OCI-LY7 (cell line): ENCODE measurements around the gene ATP1B1. TPM values are rescaled to one million over a fixed set of nuclear protein-coding genes. Genes with fewer than 3 reads are reported as not detected.

ENCODE experiments used
- BruUV-seq: library from RNA; stranded (reverse); fragments of 400-500 nt; replicated peaks from 2 replicates; lab custom pipeline; 2021; lab: Mats Ljungman, UMichigan
- CTCF ChIA-PET: fragments of 300-600 bp; sonication (Branson Sonifier 250); formaldehyde crosslinking; loops from one replicate; lab custom pipeline; 2022; ENCODE audit warnings: antibody characterized with exemption; ENCODE audit not compliant: unreplicated experiment; lab: Charles Lee
- POLR2A ChIA-PET: fragments of 300-600 bp; sonication (Branson Sonifier 250); formaldehyde crosslinking; loops from one replicate; lab custom pipeline; 2022; ENCODE audit warnings: antibody characterized with exemption; lab: Charles Lee
- DNase-seq: peaks from one replicate; pipeline ENCODE4 v3.0.0-alpha.2; 2015; ENCODE audit warnings: low spot score
- H2AFZ ChIP-seq: fragments of 200-600 bp; sonication (generic), shearing (Covaris generic); 2 replicates; pipeline ENCODE4 v1.6.1; 2014; ENCODE audit warnings: mild to moderate bottlenecking, antibody characterized with exemption, low read length, moderate library complexity
- H3K27ac ChIP-seq: fragments of 200-600 bp; sonication (generic); 2 replicates; pipeline ENCODE4 v1.5.1; 2014; ENCODE audit warnings: mixed run types, low read depth, mild to moderate bottlenecking, moderate library complexity, low read length, inconsistent platforms; ENCODE audit not compliant: poor library complexity, severe bottlenecking
- H3K36me3 ChIP-seq: fragments of 200-600 bp; sonication (generic); 2 replicates; pipeline ENCODE4 v1.6.1; 2014; ENCODE audit warnings: mild to moderate bottlenecking, antibody characterized with exemption, low read length, moderate library complexity, mixed read lengths; ENCODE audit not compliant: insufficient read depth
- H3K4me1 ChIP-seq: fragments of 200-600 bp; sonication (generic); 2 replicates; pipeline ENCODE4 v1.5.1; 2014; ENCODE audit warnings: mild to moderate bottlenecking, low read length; ENCODE audit not compliant: insufficient read depth, poor library complexity, severe bottlenecking
- H3K4me2 ChIP-seq: fragments of 200-600 bp; sonication (generic); 2 replicates; pipeline ENCODE4 v1.6.1; 2014; ENCODE audit warnings: mild to moderate bottlenecking, low read length
- H3K4me3 ChIP-seq: fragments of 200-600 bp; sonication (generic); 2 replicates; pipeline ENCODE4 v1.5.1; 2014; ENCODE audit warnings: mild to moderate bottlenecking, low read depth, low read length; ENCODE audit not compliant: poor library complexity, severe bottlenecking
- H3K79me2 ChIP-seq: fragments of 200-600 bp; sonication (generic); 2 replicates; pipeline ENCODE4 v1.6.1; 2016; ENCODE audit warnings: low read depth, mild to moderate bottlenecking, low read length, moderate library complexity, mixed read lengths; ENCODE audit not compliant: insufficient read depth
- H3K9me2 ChIP-seq: fragments of 200-600 bp; sonication (generic); 2 replicates; pipeline ENCODE4 v1.6.1; 2016; ENCODE audit warnings: mild to moderate bottlenecking, low read length, mixed read lengths; ENCODE audit not compliant: insufficient read depth
- H3K9me3 ChIP-seq: fragments of 200-600 bp; sonication (generic); 2 replicates; pipeline ENCODE4 v1.6.1; 2014; ENCODE audit warnings: mild to moderate bottlenecking, mixed run types, low read length, mixed read lengths
- H4K20me1 ChIP-seq: fragments of 200-600 bp; sonication (generic); 2 replicates; pipeline ENCODE4 v1.6.1; 2014; ENCODE audit warnings: mild to moderate bottlenecking, antibody characterized with exemption, low read length, moderate library complexity, mixed read lengths; ENCODE audit not compliant: insufficient read depth
- EZH2phosphoT487 ChIP-seq: fragments of 200-600 bp; sonication (generic); IDR thresholded peaks from 2 replicates; pipeline ENCODE4 v1.6.1; 2018; ENCODE audit warnings: low read depth, borderline replicate concordance, mild to moderate bottlenecking, mixed run types, antibody characterized with exemption, low read length, moderate library complexity, mixed read lengths
- intact Hi-C: fragments of 100-400 bp; cut with micrococcal nuclease; formaldehyde crosslinking; loops from one replicate; pipeline ENCODE4 v1.10.0; 2022; ENCODE audit not compliant: unreplicated experiment
- total RNA-seq, 2 experiments: library from RNA; depleted of rRNA in 1 of 2; stranded (reverse); fragments of >200 nt in 1 of 2; shearing (Covaris generic) in 1 of 2; gene quantifications; 2 replicates each; pipeline ENCODE4 v1.2.3, GENCODE V29; 2014 to 2022
- TF ChIP-seq, protein P1 (sequence below): fragments of 200-600 bp; sonication (generic); conservative IDR thresholded peaks from 2 replicates; pipeline ENCODE4 v1.5.1; 2014; ENCODE audit warnings: mild to moderate bottlenecking, antibody characterized with exemption, low read length, moderate library complexity, mixed read lengths

The ATP1B1 gene
- total RNA-seq, 2 experiments from 2014 or later: 17.5 to 22.5 TPM

DNA sequence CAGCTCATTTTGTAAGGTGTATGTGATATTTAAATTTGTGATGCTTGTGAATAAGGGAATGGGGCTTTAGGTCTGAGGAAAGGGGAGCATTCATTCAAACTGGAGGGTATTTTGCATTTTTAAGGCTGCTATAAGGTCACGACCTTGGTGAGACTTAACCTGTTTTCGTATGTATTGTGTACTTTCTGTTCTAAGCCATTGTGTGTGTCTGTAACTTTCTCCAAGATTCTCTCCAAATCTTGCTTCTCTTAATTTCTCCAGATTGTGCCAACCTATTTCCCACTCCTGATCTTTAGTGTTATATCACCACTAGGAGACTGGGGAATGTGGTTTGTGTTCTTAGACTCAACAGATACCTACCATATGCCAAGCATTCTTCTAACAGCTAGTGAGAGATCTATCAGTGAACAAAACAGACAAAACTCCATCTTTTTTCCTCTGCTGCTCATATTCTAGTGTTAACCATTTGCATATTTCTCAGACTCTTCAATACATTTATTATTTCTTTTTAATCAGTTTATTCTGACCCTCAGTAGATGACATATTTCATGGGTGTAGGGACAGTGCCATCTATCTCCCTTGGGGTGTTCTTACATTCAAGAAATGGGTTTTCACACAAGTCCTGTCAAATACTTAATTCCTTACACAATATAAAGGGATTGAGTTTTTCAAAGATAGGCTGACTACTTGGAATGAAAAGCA, 27.5 kb downstream of the ATP1B1 start:
- BruUV-seq: no TSS peak
- H4K20me1 ChIP-seq: no peaks in the 10 kb centered on the region
- H3K79me2 ChIP-seq: no peaks in the 10 kb centered on the region
- H3K9me2 ChIP-seq: no peaks in the 10 kb centered on the region; the same call in 1 of the 2 replicates
- H2AFZ ChIP-seq: no peak overlapping the region
- no peak overlapping the region for H3K4me2 ChIP-seq
- TF ChIP-seq EZH2phosphoT487: no peak
- TF ChIP-seq, protein P1, sequence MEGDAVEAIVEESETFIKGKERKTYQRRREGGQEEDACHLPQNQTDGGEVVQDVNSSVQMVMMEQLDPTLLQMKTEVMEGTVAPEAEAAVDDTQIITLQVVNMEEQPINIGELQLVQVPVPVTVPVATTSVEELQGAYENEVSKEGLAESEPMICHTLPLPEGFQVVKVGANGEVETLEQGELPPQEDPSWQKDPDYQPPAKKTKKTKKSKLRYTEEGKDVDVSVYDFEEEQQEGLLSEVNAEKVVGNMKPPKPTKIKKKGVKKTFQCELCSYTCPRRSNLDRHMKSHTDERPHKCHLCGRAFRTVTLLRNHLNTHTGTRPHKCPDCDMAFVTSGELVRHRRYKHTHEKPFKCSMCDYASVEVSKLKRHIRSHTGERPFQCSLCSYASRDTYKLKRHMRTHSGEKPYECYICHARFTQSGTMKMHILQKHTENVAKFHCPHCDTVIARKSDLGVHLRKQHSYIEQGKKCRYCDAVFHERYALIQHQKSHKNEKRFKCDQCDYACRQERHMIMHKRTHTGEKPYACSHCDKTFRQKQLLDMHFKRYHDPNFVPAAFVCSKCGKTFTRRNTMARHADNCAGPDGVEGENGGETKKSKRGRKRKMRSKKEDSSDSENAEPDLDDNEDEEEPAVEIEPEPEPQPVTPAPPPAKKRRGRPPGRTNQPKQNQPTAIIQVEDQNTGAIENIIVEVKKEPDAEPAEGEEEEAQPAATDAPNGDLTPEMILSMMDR: peak; percentile 68
- intact Hi-C loops: loop anchor here (10.0 kb wide), 1 partner anchor 529 kb away; no protein-coding TSS in a partner anchor
- H3K4me3 ChIP-seq: no peak overlapping the region
- ChIA-PET POLR2A (interaction anchor here (0.7 kb wide), 1 partner anchor 230 kb away, joined by 3 read pairs; no protein-coding TSS in a partner anchor), CTCF (no interaction called here)
- no peaks in the 10 kb centered on the region for H3K4me1 ChIP-seq
- peaks cover 41% of the 10 kb centered on the region for H3K36me3 ChIP-seq
- H3K9me3 ChIP-seq: no peaks in the 10 kb centered on the region
- peak; percentile 10 for DNase-seq
- no peak overlapping the region for H3K27ac ChIP-seq

DNA sequence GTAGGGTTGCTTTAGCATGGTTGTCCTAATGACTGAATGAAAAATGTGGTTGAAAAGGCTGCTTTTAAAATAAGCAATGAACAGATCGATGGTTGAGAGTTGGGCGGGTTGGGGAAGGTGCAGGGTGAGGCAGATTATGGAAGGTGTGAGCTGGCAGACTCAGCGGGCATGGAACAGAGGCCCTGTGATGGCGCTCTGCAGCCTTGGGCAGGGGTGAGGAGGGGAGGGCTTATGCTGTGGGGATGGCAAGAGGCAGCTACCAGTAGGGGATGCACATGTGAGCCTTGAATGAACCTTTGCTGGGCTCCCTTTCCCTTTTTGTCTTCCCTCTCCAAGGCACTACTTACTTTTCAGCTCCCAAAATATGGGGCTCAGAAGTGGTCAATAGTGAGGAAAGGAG, 30.9 kb downstream of the ATP1B1 start:
- Histone ChIP-seq H3K79me2 (no peaks in the 10 kb centered on the region), H2AFZ (no peak overlapping the region), H3K4me1 (no peaks in the 10 kb centered on the region), H4K20me1 (no peaks in the 10 kb centered on the region), H3K9me3 (no peaks in the 10 kb centered on the region), H3K9me2 (no peaks in the 10 kb centered on the region; the same call in 1 of the 2 replicates), H3K4me2 (no peak overlapping the region), H3K4me3 (no peak overlapping the region), H3K27ac (no peak overlapping the region), H3K36me3 (peaks cover 10% of the 10 kb centered on the region; the same call in 1 of the 2 replicates)
- no TSS peak for BruUV-seq
- TF ChIP-seq EZH2phosphoT487: no peak
- TF ChIP-seq, protein P1: no peak
- no peak for DNase-seq
- intact Hi-C loops: loop anchor here (10.0 kb wide), 1 partner anchor 533 kb away; no protein-coding TSS in a partner anchor
- ChIA-PET CTCF (no interaction called here), POLR2A (no interaction called here)
